ENCODE measurements around the gene LYPD6B.

The LYPD6B gene

DNA sequence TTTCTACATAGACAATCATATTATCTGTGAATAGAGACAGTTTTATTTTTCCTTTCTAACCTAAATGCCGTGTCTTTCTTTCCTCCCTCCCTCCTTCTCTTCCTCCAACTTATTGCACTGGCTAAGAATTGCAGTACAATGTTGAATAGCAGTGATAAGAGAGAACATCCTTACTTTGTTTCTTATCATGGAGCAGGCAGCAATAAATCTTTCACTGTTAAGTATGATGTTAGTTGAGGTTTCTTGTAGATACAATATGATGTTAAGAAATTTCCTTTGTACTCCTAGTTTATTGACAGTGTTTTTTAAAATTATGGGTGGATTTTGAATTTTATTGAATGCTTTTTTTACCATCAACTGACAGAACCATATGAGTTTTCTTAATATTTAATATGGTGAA lies 6.0 kb downstream of the LYPD6B start:
- DNase-seq (ENCODE audit: low spot score): no peak
- POLR2A ChIA-PET (ENCODE audit: low non-redundant PET): no interaction called here
- CTCF ChIA-PET: no interaction called here
- TF ChIP-seq, protein P1, sequence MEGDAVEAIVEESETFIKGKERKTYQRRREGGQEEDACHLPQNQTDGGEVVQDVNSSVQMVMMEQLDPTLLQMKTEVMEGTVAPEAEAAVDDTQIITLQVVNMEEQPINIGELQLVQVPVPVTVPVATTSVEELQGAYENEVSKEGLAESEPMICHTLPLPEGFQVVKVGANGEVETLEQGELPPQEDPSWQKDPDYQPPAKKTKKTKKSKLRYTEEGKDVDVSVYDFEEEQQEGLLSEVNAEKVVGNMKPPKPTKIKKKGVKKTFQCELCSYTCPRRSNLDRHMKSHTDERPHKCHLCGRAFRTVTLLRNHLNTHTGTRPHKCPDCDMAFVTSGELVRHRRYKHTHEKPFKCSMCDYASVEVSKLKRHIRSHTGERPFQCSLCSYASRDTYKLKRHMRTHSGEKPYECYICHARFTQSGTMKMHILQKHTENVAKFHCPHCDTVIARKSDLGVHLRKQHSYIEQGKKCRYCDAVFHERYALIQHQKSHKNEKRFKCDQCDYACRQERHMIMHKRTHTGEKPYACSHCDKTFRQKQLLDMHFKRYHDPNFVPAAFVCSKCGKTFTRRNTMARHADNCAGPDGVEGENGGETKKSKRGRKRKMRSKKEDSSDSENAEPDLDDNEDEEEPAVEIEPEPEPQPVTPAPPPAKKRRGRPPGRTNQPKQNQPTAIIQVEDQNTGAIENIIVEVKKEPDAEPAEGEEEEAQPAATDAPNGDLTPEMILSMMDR (conservative IDR thresholded peaks at IDR 0.05; ENCODE audit: low read depth): no peak
- H3K27ac ChIP-seq: no peak overlapping the region

GRCh38 chr2:149047118-149047517 lies 8.6 kb downstream of the LYPD6B start:
- TF ChIP-seq, protein P1 (conservative IDR thresholded peaks at IDR 0.05; ENCODE audit: low read depth): no peak
- ChIA-PET CTCF (interaction anchor here (0.7 kb wide), 1 partner anchor 8 kb away, joined by 4 read pairs; no protein-coding TSS in a partner anchor), POLR2A (ENCODE audit: low non-redundant PET) (no interaction called here)
- no peak overlapping the region for H3K27ac ChIP-seq
- no peak for DNase-seq (ENCODE audit: low spot score)

- no peak for DNase-seq (ENCODE audit: low spot score)
- ChIA-PET POLR2A (ENCODE audit: low non-redundant PET) (no interaction called here), CTCF (no interaction called here)
- TF ChIP-seq, protein P1 (conservative IDR thresholded peaks at IDR 0.05; ENCODE audit: low read depth): no peak
- H3K27ac ChIP-seq: no peak overlapping the region
Observed at GRCh38 chr2:149049142-149049541, 10.6 kb downstream of the LYPD6B start.

GRCh38 chr2:149050188-149050587 lies 11.7 kb downstream of the LYPD6B start:
- POLR2A ChIA-PET (ENCODE audit: low non-redundant PET): no interaction called here
- no peak for DNase-seq (ENCODE audit: low spot score)
- TF ChIP-seq, protein P1 (conservative IDR thresholded peaks at IDR 0.05; ENCODE audit: low read depth): no peak
- H3K27ac ChIP-seq: no peak overlapping the region
- CTCF ChIA-PET: interaction anchor here (0.6 kb wide), 1 partner anchor 53 kb away, joined by 5 read pairs; no protein-coding TSS in a partner anchor

DNA sequence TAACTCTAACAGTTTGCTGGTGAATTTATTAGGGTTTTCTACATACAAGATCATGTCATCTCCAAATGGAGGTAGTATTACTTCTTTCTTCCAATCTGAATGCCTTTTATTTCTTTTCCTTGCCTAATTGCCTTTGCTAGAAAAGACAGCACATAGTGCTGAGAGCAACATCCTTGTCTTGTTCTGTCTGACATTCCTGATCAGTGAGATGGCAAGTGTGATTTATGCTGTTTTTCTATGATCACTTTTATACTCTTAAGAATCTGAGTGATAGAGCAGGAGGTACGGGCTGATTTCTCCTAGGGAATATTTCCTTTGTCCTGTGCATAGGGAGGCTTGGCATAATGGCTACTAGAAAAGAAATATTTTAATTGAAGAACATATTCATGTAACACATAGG lies 17.3 kb downstream of the LYPD6B start:
- TF ChIP-seq, protein P1 (conservative IDR thresholded peaks at IDR 0.05; ENCODE audit: low read depth): no peak
- H3K27ac ChIP-seq: no peak overlapping the region
- DNase-seq (ENCODE audit: low spot score): peak; percentile 34
- ChIA-PET POLR2A (ENCODE audit: low non-redundant PET) (no interaction called here), CTCF (no interaction called here)

DNA sequence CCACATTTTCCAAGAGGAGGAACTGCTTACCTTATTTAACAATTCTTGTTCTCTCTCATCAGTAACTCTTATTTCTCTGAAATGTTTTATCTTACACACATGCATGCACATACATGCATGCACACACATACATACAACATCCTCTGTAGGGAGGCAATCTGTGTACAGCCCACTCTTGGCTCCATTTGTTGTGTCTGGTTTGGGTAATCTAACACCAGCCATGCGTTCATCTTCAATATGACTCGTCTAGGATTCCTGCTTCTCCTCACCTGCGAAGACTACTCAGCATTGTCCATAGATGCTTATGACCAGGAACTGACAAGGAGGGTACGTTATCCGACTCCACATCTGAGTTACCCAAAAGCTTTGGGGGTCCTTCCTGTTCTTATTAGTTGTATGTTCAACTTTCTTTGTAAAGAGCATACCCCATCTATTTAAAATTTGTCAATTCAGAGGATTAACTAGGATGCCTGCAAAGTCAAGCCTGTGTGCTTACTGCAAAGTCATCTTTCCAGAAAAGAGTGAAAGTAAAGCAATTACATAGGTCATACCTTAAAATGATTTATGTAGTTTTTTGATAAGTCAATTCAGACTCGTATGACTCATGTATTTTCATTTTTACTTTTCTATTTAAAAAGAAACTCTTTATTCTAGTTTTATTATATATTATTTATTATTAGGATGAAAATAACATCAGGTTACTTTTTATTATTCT lies 18.2 kb downstream of the LYPD6B start:
- POLR2A ChIA-PET (ENCODE audit: low non-redundant PET): no interaction called here
- TF ChIP-seq, protein P1 (conservative IDR thresholded peaks at IDR 0.05; ENCODE audit: low read depth): no peak
- CTCF ChIA-PET: no interaction called here
- no peak overlapping the region for H3K27ac ChIP-seq
- DNase-seq (ENCODE audit: low spot score): no peak
